ENCODE results near the gene TENM4. TPM values are rescaled to one million over a fixed set of nuclear protein-coding genes. Genes with fewer than 3 reads are reported as not detected.

The TENM4 gene
- total RNA-seq, 4 donors from 2014 or later, result 1.1 to 2.7 (median 2.0) TPM

- TF ChIP-seq, protein P1, sequence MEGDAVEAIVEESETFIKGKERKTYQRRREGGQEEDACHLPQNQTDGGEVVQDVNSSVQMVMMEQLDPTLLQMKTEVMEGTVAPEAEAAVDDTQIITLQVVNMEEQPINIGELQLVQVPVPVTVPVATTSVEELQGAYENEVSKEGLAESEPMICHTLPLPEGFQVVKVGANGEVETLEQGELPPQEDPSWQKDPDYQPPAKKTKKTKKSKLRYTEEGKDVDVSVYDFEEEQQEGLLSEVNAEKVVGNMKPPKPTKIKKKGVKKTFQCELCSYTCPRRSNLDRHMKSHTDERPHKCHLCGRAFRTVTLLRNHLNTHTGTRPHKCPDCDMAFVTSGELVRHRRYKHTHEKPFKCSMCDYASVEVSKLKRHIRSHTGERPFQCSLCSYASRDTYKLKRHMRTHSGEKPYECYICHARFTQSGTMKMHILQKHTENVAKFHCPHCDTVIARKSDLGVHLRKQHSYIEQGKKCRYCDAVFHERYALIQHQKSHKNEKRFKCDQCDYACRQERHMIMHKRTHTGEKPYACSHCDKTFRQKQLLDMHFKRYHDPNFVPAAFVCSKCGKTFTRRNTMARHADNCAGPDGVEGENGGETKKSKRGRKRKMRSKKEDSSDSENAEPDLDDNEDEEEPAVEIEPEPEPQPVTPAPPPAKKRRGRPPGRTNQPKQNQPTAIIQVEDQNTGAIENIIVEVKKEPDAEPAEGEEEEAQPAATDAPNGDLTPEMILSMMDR (IDR thresholded peaks at IDR 0.05), result no peak
- TF ChIP-seq POLR2A (IDR thresholded peaks at IDR 0.05), result no peak
Measured at GRCh38 chr11:78652843-78653239, 788.0 kb downstream of the TENM4 start.

GRCh38 chr11:78651923-78652842, 788.6 kb downstream of the TENM4 start:
- Histone ChIP-seq H3K4me3 (no peak overlapping the region), H3K36me3 (no peaks in the 10 kb centered on the region), H3K27ac (no peak overlapping the region), H3K4me1 (no peaks in the 10 kb centered on the region), H3K27me3 (no peaks in the 10 kb centered on the region), H3K9me3 (no peaks in the 10 kb centered on the region)
- no peak for DNase-seq
- no peak for TF ChIP-seq POLR2A (IDR thresholded peaks at IDR 0.05)
- TF ChIP-seq, protein P1 (IDR thresholded peaks at IDR 0.05), result no peak

More at GRCh38 chr11:78652843-78653239, 788.0 kb downstream of the TENM4 start:
- Histone ChIP-seq H3K27me3 (no peaks in the 10 kb centered on the region), H3K27ac (no peak overlapping the region), H3K4me1 (no peaks in the 10 kb centered on the region), H3K4me3 (no peak overlapping the region), H3K9me3 (no peaks in the 10 kb centered on the region), H3K36me3 (no peaks in the 10 kb centered on the region)
- no peak for DNase-seq

GRCh38 chr11:78651136-78651775, 789.6 kb downstream of the TENM4 start:
- Histone ChIP-seq H3K27me3 (no peaks in the 10 kb centered on the region), H3K4me1 (no peaks in the 10 kb centered on the region), H3K36me3 (no peaks in the 10 kb centered on the region), H3K27ac (no peak overlapping the region), H3K4me3 (no peak overlapping the region), H3K9me3 (no peaks in the 10 kb centered on the region)
- no peak for DNase-seq
- no peak for TF ChIP-seq POLR2A (IDR thresholded peaks at IDR 0.05)
- TF ChIP-seq, protein P1 (IDR thresholded peaks at IDR 0.05), result no peak

GRCh38 chr11:78649361-78650215, 791.2 kb downstream of the TENM4 start:
- no peaks in the 10 kb centered on the region for H3K27me3 ChIP-seq
- TF ChIP-seq, protein P1 (IDR thresholded peaks at IDR 0.05), result no peak
- no peak for TF ChIP-seq POLR2A (IDR thresholded peaks at IDR 0.05)
- H3K9me3 ChIP-seq, result no peaks in the 10 kb centered on the region
- no peak for DNase-seq
- no peak overlapping the region for H3K4me3 ChIP-seq
- H3K27ac ChIP-seq, result no peak overlapping the region
- no peaks in the 10 kb centered on the region for H3K4me1 ChIP-seq
- H3K36me3 ChIP-seq, result no peaks in the 10 kb centered on the region

All from Peyer's patch (tissue), 4 donors.